Tibial artery (tissue), 4 donors: ENCODE results near the gene DNAH6.

Experiments used
- DNase-seq, 2 donors: peaks; one replicate each; pipeline ENCODE4 v3.0.0-alpha.2; 2019
- H3K27ac ChIP-seq, 2 donors: fragments of 200-600 bp; sonication (generic) in 1 of 2; 1 replicate in 1 of 2; 2 replicates in 1 of 2; pipeline ENCODE4 v1.5.1; 2018 to 2019; ENCODE audit warnings: mild to moderate bottlenecking in 1 of 2
- H3K27me3 ChIP-seq, 2 donors: fragments of 200-600 bp; sonication (generic) in 1 of 2; one replicate each; pipeline versions ENCODE4 v1.5.1 to v1.6.0; 2016 to 2019
- H3K36me3 ChIP-seq, 3 donors: fragments of 200-600 bp; sonication (generic) in 2 of 3; one replicate each; pipeline ENCODE4 v1.5.1; 2016 to 2019; ENCODE audit warnings: mild to moderate bottlenecking in 2 of 3
- H3K4me1 ChIP-seq, 4 donors: fragments of 200-600 bp; sonication (generic) in 2 of 4; 1 replicate in 3 of 4; 2 replicates in 1 of 4; pipeline ENCODE4 v1.5.1; 2016 to 2019
- H3K4me3 ChIP-seq, 2 donors: fragments of 200-600 bp; sonication (generic) in 1 of 2; 1 replicate in 1 of 2; 2 replicates in 1 of 2; pipeline ENCODE4 v1.5.1; 2018 to 2019; ENCODE audit warnings: mild to moderate bottlenecking in 2 of 2
- H3K9me3 ChIP-seq, 3 donors: fragments of 200-600 bp; sonication (generic) in 1 of 3; one replicate each; pipeline ENCODE4 v1.5.1; 2016 to 2019
- intact Hi-C: fragments of 100-400 bp; cut with DNase I; formaldehyde crosslinking; loops from one replicate; pipeline ENCODE4 v1.15.0; 2023; ENCODE audit warnings: low total_unique reads
- TF ChIP-seq, protein P1 (sequence below), 2 experiments: fragments of 200-600 bp in 1 of 2; fragments of 450-650 bp in 1 of 2; IDR thresholded peaks; one replicate each; pipeline ENCODE4 v1.5.1; 2017 to 2019; ENCODE audit warnings: antibody characterized with exemption in 2 of 2, mild to moderate bottlenecking in 1 of 2, moderate library complexity in 1 of 2

Gene DNAH6

GRCh38 chr2:84796798-84797197, 280.5 kb downstream of the DNAH6 start:
- TF ChIP-seq, protein P1, sequence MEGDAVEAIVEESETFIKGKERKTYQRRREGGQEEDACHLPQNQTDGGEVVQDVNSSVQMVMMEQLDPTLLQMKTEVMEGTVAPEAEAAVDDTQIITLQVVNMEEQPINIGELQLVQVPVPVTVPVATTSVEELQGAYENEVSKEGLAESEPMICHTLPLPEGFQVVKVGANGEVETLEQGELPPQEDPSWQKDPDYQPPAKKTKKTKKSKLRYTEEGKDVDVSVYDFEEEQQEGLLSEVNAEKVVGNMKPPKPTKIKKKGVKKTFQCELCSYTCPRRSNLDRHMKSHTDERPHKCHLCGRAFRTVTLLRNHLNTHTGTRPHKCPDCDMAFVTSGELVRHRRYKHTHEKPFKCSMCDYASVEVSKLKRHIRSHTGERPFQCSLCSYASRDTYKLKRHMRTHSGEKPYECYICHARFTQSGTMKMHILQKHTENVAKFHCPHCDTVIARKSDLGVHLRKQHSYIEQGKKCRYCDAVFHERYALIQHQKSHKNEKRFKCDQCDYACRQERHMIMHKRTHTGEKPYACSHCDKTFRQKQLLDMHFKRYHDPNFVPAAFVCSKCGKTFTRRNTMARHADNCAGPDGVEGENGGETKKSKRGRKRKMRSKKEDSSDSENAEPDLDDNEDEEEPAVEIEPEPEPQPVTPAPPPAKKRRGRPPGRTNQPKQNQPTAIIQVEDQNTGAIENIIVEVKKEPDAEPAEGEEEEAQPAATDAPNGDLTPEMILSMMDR (IDR thresholded peaks at IDR 0.05) = no peak
- no peak for DNase-seq
- H3K27ac ChIP-seq = no peak overlapping the region
- H3K4me1 ChIP-seq = no peaks in the 10 kb centered on the region
- no peak overlapping the region for H3K4me3 ChIP-seq
- intact Hi-C loops = no loop called here
- H3K36me3 ChIP-seq = no peaks in the 10 kb centered on the region
- H3K27me3 ChIP-seq = no peaks in the 10 kb centered on the region
- H3K9me3 ChIP-seq = no peaks in the 10 kb centered on the region

- Histone ChIP-seq H3K27ac (no peak overlapping the region), H3K4me3 (no peak overlapping the region), H3K27me3 (no peaks in the 10 kb centered on the region), H3K9me3 (no peaks in the 10 kb centered on the region), H3K4me1 (no peaks in the 10 kb centered on the region), H3K36me3 (no peaks in the 10 kb centered on the region)
- DNase-seq = no peak
- TF ChIP-seq, protein P1 (IDR thresholded peaks at IDR 0.05) = no peak
- intact Hi-C loops = no loop called here
These were observed 281.0 kb downstream of the DNAH6 start for GRCh38 chr2:84797271-84797670.

DNA sequence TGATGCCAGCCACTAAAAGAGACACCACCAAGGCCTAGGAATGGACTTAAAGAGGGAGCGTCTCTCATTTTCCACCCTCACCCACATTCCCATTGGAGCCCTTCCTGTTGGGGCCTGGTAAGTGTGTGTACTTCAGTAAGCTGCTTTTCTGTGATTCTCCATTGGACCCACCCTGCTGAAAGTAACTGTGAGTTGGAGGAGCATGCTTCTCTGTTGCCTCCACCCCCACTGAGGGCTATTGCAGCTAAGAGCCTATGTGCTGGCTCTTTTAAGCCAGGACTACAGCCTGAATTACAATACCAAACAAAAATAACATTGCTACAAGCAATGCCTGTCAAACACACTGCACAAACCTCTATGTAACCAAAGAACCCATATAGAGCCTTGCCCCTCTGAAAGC, 283.5 kb downstream of the DNAH6 start:
- Histone ChIP-seq H3K4me3 (no peak overlapping the region), H3K4me1 (no peaks in the 10 kb centered on the region), H3K27ac (no peak overlapping the region), H3K9me3 (no peaks in the 10 kb centered on the region), H3K27me3 (no peaks in the 10 kb centered on the region), H3K36me3 (no peaks in the 10 kb centered on the region)
- intact Hi-C loops = no loop called here
- no peak for DNase-seq
- TF ChIP-seq, protein P1 (IDR thresholded peaks at IDR 0.05) = no peak

GRCh38 chr2:84800194-84800805, 284.0 kb downstream of the DNAH6 start:
- H3K4me3 ChIP-seq = no peak overlapping the region
- H3K27me3 ChIP-seq = no peaks in the 10 kb centered on the region
- intact Hi-C loops = no loop called here
- DNase-seq = no peak
- TF ChIP-seq, protein P1 (IDR thresholded peaks at IDR 0.05) = no peak
- H3K4me1 ChIP-seq = no peaks in the 10 kb centered on the region
- no peaks in the 10 kb centered on the region for H3K9me3 ChIP-seq
- no peak overlapping the region for H3K27ac ChIP-seq
- H3K36me3 ChIP-seq = no peaks in the 10 kb centered on the region

DNA sequence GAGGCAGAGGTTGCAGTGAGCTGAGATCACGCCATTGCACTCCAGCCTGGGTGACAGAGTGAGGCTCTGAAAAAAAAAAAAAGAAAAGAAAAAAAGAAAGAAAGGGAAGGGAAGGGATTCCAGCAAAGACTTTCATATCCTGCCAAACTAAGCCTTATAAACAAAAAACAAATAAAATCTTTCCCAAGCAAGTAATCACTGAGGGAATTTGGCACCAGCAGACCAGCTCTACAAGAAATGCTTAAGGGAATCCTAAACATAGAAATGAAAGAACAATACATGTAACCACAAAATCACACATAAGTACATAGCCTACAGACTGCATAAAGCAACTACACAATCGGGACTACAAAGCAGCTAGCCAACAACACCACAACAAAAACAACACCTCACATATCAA, 285.5 kb downstream of the DNAH6 start:
- no peak overlapping the region for H3K4me3 ChIP-seq
- intact Hi-C loops = no loop called here
- no peaks in the 10 kb centered on the region for H3K9me3 ChIP-seq
- DNase-seq = no peak
- H3K27me3 ChIP-seq = no peaks in the 10 kb centered on the region
- H3K36me3 ChIP-seq = no peaks in the 10 kb centered on the region
- no peak overlapping the region for H3K27ac ChIP-seq
- TF ChIP-seq, protein P1 (IDR thresholded peaks at IDR 0.05) = no peak
- peaks cover 0 to 3% (median 2%) of the 10 kb centered on the region in 4 donors for H3K4me1 ChIP-seq
